ENCODE data around the gene PRDM2.

The PRDM2 gene

GRCh38 chr1:13763991-13764390 is 64.0 kb downstream of the PRDM2 start:
- DNase-seq (ENCODE audit: low read depth in 2 of 2) = no peak

DNA sequence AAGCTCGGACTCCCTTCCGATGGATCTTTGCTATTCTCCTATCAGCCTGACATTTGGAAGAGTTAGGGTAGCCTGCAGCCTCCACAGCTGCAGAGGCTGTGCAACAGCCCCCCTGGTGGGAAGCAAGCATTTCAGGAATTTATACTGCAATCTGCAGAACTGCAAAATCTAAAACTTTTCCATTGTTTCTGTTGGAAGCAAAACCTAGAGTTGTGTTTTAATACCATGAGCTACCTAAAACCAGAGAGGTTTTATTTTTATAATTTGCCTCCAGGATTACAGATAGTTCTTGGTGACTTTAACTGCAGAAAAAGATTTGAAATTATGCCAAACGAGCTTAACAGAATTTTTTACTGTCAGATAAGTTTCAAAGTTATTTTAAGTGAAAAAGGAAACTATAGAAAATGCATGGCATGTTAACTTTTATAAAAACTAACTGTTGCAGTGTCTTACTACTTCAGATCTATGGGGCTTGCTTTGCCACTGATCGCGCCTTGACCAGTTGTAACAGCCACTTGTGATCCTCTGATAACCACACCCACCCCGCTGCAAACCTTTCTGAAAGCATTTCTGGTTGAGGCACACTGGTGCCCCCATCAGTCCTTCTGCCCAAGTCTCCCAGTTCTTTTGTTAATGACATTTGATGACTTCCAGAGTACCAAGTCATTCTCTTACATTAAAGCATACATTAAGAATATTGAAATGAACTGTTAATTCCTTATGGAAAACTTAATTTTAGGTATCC is 64.8 kb downstream of the PRDM2 start:
- no peak for DNase-seq (ENCODE audit: low read depth in 2 of 2)

DNA sequence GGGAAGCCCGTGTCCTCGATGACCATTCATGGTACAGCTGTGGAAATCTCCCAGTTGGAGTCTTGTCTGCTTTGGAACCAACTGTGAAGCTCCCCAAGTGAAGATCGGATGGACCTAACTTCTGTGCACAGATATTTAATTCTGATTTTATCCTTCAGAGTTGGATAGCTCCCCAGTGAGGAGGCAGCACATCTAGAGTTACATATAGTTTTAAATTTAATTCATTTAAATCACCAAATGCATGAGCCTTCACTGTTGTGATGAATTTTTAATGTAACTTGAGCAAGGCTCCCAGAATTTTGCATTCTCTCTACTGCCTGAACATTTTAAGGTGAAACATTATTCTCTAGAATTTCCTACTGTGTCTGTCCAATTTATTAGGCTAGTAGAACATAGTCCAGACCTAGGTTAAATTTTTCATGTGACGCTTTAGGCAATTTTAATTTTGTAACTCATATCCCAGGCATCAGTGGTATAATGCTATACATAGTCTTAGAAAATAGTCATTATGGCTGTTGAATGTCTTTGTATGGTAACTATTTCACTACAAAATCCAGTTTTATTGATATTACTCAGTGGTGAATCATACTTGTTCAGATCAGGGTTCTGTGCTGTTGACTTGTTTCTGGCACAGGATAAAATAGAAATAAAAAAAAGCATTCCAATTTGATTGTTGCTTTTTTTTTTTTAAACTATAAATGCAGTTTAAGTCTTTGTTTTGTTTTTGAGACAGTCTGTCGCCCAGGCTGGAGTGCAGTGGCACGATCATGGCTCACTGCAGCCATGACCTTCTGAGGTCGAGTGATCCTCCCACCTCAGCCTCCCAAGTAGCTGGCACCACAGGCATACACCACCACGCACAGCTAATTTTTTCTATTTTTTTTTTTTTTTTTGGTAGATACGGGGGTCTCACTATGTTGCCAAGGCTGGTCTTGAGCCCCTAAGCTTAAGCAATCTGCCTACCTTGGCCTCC is 66.9 kb downstream of the PRDM2 start:
- no peak for DNase-seq (ENCODE audit: low read depth in 2 of 2)

DNA sequence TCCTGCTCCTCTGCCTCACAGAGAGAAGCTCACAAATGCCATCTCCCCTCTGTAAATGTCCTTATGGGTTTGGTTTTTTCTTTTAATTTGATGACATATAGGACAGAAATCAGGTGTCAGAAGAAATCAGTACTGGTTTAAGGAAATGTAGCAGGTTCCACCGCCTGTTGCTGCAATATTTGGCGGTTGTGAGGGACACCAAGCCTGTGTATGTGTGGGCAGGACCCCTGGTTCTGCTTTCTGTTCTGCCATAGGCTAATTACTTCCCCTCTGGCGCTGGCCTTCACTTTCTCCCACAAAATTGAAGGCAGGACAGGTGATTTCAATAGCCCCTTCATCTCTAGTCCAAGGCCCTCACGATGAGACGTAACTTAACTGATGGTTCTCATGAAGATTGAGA is 69.2 kb downstream of the PRDM2 start:
- DNase-seq (ENCODE audit: low read depth in 2 of 2) = no peak

- no peak for DNase-seq (ENCODE audit: low read depth in 2 of 2)
Measured at GRCh38 chr1:13769830-13770229, 69.8 kb downstream of the PRDM2 start.

GRCh38 chr1:13770743-13771142 is 70.8 kb downstream of the PRDM2 start:
- DNase-seq (ENCODE audit: low read depth in 2 of 2) = no peak

GRCh38 chr1:13771745-13772144 is 71.8 kb downstream of the PRDM2 start:
- DNase-seq (ENCODE audit: low read depth in 2 of 2) = no peak

GRCh38 chr1:13772271-13772670 is 72.3 kb downstream of the PRDM2 start:
- no peak for DNase-seq (ENCODE audit: low read depth in 2 of 2)

DNA sequence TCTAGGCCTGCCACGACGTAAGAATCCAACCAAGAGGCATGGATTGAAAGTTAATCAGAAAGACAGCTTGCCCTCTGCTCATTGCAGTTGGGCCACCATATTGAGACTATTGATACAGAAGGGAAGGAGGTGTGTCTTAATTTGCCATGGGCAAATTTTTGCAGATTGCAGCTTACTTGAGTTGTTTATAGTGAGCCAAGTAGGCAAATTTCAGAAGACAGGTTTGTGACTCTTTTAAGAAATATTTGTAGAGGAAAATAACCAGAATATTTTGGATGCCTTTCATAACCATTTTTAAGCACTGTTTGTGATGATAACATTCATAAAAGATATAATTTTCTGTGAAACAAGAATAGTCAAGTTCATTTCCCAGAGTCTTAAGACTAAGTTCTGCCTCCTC is 74.1 kb downstream of the PRDM2 start:
- DNase-seq (ENCODE audit: low read depth in 2 of 2) = no peak

DNA sequence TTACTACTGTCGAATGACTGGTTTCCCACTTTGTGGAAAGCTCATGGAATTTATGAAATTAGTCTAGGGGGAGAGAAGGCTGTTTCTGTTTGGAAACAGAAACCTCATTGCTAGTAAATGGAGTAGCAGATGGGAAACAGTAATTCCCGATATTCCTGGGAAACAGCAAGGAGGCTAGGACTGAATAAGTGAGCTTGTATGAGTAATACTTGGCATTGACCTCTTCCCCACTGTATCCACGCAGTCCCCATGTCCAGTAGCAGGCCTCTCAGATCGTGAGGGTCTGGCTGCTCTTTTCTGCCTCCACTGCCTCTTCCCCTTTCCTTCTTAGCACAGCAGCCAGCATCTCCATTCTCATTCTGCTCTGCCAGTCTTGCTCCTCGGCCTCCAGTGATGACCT is 75.5 kb downstream of the PRDM2 start:
- no peak for DNase-seq (ENCODE audit: low read depth in 2 of 2)

DNA sequence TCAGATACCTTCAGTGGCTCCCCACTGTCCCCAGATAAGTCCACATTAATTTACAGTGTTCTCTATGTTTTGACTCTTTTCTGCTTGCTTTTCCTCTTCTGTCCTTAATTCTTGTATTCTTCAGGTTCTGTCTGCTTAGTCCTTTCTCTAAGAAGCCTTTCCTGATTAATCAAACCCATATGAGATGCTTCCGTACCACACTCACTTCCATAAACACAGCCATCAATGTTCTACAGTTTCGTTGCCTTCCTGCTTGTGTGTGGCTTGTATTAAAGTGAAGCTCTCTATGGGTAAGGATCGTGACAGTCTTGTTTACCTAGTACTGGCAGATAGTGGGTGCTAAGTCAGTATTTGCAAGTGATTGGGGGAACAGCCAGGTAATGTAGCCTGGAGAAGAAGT is 75.9 kb downstream of the PRDM2 start:
- no peak for DNase-seq (ENCODE audit: low read depth in 2 of 2)

DNA sequence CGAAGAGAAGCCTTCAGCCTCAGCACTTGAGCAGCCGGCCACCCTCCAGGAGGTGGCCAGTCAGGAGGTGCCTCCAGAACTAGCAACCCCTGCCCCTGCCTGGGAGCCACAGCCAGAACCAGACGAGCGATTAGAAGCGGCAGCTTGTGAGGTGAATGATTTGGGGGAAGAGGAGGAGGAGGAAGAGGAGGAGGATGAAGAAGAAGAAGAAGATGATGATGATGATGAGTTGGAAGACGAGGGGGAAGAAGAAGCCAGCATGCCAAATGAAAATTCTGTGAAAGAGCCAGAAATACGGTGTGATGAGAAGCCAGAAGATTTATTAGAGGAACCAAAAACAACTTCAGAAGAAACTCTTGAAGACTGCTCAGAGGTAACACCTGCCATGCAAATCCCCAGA is 78.4 kb downstream of the PRDM2 start:
- DNase-seq (ENCODE audit: low read depth in 2 of 2) = no peak

DNA sequence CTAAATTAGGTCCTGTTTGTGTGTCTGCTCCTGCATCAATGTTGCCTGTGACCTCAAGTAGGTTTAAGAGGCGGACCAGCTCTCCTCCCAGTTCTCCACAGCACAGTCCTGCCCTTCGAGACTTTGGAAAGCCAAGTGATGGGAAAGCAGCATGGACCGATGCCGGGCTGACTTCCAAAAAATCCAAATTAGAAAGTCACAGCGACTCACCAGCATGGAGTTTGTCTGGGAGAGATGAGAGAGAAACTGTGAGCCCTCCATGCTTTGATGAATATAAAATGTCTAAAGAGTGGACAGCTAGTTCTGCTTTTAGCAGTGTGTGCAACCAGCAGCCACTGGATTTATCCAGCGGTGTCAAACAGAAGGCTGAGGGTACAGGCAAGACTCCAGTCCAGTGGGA is 79.9 kb downstream of the PRDM2 start:
- DNase-seq (ENCODE audit: low read depth in 2 of 2) = no peak

DNA sequence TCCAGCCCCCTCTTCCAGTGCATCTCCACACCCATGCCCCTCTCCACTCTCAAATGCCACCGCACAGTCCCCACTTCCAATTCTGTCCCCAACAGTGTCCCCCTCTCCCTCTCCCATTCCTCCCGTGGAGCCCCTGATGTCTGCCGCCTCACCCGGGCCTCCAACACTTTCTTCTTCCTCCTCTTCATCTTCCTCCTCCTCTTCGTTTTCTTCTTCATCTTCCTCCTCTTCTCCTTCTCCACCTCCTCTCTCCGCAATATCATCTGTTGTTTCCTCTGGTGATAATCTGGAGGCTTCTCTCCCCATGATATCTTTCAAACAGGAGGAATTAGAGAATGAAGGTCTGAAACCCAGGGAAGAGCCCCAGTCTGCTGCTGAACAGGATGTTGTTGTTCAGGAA is 80.8 kb downstream of the PRDM2 start:
- no peak for DNase-seq (ENCODE audit: low read depth in 2 of 2)

- no peak for DNase-seq (ENCODE audit: low read depth in 2 of 2)
Measured at GRCh38 chr1:13781228-13781627, 81.2 kb downstream of the PRDM2 start.

- DNase-seq (ENCODE audit: low read depth in 2 of 2) = no peak
Measured at GRCh38 chr1:13781907-13782633, 82.1 kb downstream of the PRDM2 start.

DNA sequence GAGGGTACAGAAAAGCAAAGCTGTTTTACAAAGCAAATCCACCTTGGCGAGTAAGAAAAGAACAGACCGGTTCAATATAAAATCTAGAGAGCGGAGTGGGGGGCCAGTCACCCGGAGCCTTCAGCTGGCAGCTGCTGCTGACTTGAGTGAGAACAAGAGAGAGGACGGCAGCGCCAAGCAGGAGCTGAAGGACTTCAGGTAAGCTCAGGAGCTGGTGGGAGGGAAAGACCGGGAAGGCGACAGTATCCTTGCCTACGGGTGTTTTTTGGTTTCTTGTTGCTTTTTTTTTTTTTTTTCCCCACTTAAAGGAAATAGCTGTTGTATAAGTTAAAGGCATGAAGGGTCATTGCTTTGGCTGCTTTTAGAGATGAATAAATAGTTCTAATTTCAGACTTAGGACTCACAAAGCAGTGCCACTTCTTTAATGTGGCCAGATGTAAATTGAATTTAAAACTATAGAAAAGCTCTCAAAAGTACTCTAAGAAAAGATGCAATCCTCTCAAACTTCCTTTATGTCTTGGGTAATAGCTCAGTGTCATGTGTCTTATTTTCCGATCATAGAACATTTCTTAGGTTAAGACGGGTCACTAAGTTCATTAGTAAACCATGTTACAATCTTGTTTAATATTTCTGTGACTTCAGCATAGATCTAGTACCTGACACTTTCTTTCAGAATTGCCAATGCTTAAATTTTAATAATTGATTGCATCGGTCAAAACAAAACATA is 82.8 kb downstream of the PRDM2 start:
- no peak for DNase-seq (ENCODE audit: low read depth in 2 of 2)

GRCh38 chr1:13783551-13783950 is 83.6 kb downstream of the PRDM2 start:
- DNase-seq (ENCODE audit: low read depth in 2 of 2) = no peak

DNA sequence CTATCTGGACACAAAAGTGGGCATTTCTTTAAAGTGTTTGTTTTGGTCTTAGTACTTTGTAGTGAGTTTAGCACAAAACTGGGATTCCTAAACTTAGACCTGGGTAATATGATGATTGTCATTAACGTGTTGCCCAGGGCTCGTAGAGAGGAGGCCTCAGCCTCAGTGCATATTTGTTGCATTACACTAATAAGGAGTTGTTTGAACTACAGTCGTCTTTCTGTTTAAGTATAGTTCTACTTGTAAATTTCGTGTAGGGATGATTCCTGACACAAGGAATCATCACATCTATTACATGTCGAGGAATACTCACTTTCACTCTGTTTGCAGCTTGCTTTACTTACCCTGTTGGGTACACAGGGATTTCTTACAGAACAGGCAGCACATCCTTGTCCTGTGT is 85.0 kb downstream of the PRDM2 start:
- DNase-seq (ENCODE audit: low read depth in 2 of 2) = no peak

GRCh38 chr1:13786541-13786940 is 86.6 kb downstream of the PRDM2 start:
- DNase-seq (ENCODE audit: low read depth in 2 of 2) = no peak

GRCh38 chr1:13788795-13789194 is 88.8 kb downstream of the PRDM2 start:
- DNase-seq (ENCODE audit: low read depth in 2 of 2) = no peak

All from stimulated activated CD4-positive, alpha-beta T cell treated with anti-CD3 and anti-CD28 coated beads, Interleukin-12 subunit alpha, Interleukin-12 subunit beta, amount 100 ng/mL, for 24 hours (primary cell).